GM21717 (cell line): Measurements from ENCODE around the gene GLDC.
A peak's percentile ranks its signal among the peaks of the same experiment; 100 is the strongest.
"Not testable (repeated sequence)": the region's sequence is repeated elsewhere in the genome, so short reads cannot be mapped to it uniquely, and the experiment has no call there.

Source experiments
- ATAC-seq: cut with Tn5 transposase; IDR thresholded peaks from one replicate; pipeline ENCODE4 v1.9.1; 2021; ENCODE audit warnings: mild to moderate bottlenecking, moderate library complexity; ENCODE audit not compliant: unreplicated experiment

Gene GLDC

GRCh38 chr9:6622784-6623183, 22.7 kb downstream of the GLDC start:
- not testable (repeated sequence) for ATAC-seq

DNA sequence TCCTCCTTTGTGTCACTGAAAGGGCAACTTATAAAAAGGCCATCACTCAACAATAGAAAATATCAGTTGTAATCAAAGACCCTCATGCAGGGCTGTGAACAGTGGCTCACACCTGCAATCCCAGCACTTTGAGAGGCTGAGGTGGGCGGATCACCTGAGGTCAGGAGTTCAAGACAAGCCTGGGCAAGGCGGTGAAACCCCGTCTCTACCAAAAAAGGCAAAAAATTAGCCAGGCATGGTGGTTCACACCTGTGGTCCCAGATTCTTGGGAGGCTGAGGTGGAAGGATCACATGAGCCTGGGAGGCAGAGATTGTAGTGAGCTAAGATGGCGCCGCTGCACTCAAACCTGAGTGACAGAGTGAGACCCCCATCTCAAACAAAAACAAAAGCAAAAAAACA, 24.7 kb downstream of the GLDC start:
- ATAC-seq = no peak

GRCh38 chr9:6620353-6620752, 25.2 kb downstream of the GLDC start:
- no peak for ATAC-seq

DNA sequence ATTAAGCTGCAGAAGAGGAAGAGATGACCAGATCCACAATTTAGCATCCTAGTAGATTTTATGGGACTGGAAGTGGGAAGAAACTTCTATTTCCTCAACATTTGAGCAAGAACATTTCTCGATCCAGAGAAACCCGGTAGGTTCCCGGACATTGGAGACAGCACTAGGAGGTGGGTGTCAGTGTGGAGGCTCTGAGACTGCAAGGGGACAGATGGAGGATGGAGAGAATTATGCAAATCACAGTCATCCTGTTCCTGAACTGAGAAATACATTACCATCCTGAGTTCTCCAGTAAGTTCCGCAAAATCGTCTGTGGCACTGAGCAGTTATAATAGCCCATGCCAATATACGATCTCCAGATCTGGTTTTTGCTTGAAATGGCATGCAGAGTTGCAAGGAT, 25.6 kb downstream of the GLDC start:
- ATAC-seq = no peak

DNA sequence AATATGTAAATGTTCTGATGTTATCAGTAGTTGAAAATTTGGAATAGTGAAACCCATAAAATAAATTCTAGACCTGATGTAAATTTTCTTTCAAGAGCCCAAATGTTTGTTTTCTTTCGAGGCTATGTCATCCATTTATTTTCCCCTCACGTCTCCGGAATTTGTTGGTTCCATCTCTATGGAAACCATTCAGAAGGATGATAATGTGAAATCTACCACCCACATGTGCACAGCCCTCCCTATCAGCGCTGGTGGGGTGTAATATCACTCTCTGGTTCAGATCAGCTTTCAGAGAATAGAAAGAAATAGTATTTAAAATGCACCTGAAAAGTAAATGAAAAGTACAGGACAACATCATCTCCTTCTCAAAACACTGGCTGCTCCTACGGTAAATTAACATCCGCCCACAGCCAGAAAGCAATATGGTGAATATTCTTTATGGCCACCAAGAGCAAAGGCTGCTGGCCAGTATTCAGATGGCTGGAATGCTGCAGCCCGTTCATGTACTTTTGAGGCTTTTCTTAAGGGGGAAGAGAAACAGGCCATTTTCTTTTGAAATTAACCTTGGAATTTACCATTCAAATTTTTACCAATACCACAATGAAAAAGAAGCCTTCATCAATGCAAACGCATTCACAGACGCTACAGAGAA, 28.5 kb downstream of the GLDC start:
- ATAC-seq = no peak

DNA sequence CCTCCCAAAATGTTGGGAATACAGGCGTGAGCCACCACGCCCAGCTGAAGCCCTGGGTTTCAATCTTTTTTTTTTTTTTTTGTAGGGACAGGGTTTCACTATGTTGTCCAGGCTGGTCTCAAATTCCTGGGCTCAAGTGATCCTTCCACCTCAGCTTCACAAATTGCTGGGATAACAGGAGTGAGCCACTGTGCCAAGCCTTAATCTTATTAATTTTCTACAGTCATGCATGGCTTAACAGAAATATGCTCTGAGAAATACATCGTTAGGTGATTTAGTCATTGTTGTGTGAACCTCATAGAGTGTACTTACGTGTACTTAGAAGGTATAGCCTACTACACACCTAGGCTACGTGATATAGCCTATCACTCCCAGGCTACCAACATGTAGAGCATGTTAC, 31.0 kb downstream of the GLDC start:
- no peak for ATAC-seq

DNA sequence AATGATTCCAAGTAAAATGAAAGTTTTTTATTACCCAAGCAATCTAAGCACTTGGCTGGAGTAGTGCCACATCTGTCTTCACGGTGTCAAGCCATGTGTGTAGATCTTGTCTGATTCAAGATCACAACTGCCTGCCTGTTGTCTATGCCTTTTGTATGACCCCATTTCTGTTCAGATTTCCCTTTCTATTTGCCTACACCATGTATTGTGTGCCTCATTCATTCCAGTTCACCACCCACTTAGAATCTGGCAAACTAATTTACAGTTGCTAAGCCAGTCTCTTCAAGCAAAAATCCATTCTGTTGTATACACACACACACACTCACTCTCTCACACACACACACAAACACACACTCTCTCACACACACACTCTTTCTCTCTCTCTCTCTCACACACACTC, 33.7 kb downstream of the GLDC start:
- no peak for ATAC-seq

- no peak for ATAC-seq
These were observed 35.5 kb downstream of the GLDC start for GRCh38 chr9:6610073-6610472.

GRCh38 chr9:6609497-6610016, 36.0 kb downstream of the GLDC start:
- no peak for ATAC-seq

DNA sequence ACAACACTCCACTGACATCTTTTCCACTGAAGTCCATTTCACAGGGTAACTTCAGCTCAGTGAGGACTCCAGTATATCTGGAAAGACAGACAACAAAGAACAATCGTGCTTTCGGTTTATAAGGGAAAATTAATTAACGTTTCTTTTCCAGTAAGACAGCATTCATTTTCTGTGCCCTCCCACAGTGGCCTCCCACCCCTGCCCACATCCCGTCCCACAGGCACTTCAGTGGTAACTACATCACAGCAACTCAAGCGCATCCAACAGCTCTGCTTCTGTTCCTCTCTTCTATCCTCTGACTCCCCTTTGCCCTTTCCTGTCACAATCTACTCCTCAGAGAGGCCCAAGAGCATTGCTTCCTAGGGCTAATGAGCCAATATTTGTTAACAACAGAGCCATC, 40.3 kb downstream of the GLDC start:
- peak; percentile 85 for ATAC-seq

GRCh38 chr9:6600426-6600825, 45.1 kb downstream of the GLDC start:
- no peak for ATAC-seq

- ATAC-seq = no peak
These were observed 45.5 kb downstream of the GLDC start for GRCh38 chr9:6600006-6600405.

DNA sequence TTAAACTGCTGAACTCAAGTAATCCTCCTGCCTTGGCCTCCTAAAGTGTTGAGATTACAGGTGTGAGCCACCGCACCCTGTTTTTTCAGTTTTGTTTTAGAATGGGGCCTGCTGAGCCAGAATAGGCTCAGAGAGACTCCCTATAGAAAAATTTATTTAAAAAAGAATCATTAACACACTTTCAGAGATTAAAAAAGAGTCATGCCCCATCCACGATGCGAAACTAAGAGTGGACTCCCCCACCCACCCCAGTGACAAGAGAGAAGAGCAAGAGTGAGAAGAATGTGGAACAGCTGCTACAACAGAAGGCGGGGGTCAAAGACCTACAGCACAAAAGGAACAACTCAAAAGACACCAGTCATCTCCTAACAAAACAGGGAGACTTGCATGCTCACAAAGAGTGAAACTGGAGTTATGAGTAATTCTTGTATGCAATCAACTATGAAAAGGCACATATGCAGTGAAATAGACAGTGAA, 47.2 kb downstream of the GLDC start:
- peak; percentile 97 for ATAC-seq

DNA sequence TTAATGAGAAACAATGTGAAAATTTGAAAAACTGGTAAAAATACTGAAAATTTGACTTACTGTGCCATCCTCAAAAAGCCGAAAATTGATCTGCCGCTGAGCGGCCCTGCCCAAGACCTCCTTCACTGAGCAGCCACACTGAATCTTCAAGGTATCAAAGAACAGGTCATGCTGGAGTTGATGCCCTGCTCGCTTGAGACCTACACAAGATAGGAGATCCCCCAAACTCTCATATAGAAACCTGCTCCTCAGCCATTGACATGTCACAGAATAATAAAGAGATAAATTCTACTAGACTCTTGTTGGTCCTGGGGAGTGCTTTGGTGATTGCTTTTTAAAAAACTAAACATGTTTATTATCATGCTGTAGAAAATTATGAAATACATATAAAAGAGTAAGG, 52.7 kb downstream of the GLDC start:
- ATAC-seq = no peak

DNA sequence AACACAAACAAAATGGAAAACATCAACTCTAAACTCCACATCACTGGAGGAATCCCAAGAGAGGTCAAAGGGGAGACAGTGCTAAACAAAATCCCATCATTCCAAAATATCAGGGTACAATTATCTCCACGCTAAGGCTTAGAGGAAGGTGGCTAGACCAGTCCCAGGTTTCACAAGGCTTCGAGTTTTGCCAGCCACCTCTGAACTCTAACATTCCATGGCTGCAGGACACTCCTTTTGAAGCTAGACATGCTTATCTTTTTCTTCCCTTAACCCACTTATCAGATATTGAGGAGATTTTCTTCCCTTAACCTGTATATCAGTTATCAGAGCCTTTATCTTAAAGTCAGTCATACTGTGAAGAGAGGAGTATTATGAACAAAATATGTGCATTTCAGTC, 53.3 kb downstream of the GLDC start:
- no peak for ATAC-seq

DNA sequence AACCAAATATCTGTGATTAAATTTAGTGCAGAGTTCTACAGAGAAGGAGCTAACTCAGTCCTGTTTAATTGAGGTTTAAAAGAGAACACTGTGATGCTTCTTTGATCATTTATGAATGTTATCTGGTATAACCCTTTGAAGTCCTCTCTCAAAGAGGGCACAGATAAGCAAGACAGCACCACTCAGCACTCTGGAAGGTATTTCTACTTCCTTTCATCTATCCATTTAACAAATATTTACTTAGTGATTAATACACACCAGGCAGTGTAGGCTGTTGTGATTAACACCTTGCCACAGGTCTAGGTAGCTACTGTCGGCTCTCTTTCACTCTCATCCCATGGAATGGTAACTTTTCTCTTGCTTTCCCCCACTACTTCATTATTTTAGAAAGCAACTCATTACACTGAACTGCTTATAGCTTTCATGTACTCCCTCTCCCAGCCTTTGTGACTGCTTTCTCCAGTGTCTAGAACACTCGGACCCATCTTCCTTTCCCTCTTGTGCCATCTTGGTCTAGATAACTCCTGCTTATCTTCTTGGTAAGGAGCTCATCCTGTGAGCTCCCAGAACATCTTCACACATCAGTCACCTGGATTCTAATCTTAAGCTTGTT, 54.7 kb downstream of the GLDC start:
- no peak for ATAC-seq

DNA sequence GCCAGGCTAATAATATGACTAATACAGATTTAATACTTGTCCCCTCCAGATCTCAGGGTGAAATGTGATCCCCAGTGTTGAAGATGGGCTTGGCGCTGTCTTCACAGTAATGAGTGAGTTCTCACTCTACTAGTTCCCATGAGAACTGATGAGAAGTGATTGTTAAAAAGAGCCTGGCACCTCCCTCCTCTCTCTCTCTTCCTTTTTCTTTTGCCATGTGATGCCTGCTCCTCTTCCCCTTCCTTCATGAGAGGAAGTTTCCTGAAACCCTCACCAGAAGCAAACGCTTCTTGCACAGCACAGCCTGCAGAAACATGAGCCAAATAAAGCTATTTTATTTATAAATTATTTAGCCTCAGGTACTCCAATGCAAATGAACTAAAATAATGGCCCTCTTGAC, 55.2 kb downstream of the GLDC start:
- ATAC-seq = no peak

DNA sequence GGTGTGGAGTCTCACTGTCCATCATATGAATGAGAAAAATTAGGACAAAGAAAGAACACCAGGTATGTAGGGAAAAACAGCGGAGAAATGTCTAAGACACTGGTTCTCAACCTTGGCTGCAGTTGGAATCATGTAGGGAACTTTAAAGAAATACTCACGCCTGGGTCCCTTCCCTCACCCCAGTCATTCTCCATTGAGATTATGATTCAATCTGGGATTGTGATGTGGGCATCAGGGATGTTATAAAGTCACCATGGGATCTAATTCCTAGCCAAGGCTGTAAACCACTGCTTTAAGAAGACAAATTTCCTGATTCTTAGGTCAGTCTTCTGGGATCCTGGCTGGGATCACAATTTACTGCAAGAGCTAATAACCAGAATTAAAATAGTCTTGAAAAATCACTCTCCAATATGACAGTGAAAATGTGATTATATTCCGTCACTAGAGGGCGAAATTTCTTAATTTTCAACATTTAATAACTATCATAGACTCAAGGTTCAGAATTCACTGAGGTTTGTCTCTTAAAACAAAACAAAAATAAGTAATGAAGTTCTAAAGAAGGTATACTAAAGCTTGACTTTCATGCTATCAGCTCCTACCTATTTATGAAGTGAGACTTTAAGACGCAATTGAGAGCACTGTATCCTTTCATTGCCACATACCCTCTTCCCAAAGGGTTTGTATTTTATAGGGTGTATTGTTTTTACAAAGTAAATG, 60.5 kb downstream of the GLDC start:
- ATAC-seq = no peak

- no peak for ATAC-seq
These were observed 64.3 kb downstream of the GLDC start for GRCh38 chr9:6581253-6581652.

DNA sequence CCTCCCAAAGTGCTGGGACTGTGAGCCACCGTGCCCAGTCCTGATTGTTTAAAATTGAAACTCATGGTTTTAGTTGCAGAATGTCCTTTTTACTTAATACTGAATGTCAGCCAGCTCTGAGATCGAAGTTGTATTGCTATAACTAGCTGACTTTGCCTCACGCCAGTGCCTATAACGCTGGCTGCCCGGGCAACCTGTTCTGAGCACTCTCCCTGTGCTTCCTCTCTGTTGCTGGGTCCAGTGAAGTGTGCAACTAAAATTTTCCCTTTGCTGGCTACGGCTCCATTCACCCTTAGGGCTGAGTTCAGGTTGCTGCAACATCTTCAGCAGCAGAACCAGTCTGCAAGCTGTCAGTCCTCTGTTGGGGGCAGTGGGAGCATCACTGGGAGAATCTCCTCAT, 65.9 kb downstream of the GLDC start:
- no peak for ATAC-seq

- no peak for ATAC-seq
These were observed 68.5 kb downstream of the GLDC start for GRCh38 chr9:6576987-6577386.
